Measurements from ENCODE around the gene ATP8A2. TPM values are rescaled to one million over a fixed set of nuclear protein-coding genes. Genes with fewer than 3 reads are reported as not detected.

Gene ATP8A2
- total and polyA plus RNA-seq, 2 of the 8 experiments (the other 6 are each of a cell fraction or from before 2014, with no cell fraction given): 2.4 to 8.3 TPM

DNA sequence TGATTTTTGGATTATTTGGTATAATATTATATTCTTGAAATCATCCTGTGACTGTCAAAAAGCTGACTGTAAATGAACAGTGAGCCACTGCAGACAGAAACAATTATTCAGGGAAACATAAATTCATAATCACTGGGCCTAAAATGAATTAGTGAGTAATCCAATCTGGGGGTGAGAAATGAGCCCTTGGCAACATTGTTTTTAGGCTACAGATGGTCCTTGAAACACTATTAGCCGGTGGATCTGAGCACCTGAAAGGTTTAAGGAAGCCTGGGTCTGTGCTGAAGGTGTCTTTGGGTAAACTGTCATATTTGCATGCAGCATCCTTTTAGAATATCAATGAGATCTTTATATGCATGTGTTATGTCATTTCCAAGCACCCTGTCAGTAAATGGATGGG lies 290.7 kb downstream of the ATP8A2 start:
- DNase-seq (ENCODE audit: low read depth in 1 of 2, low spot score in 2 of 2): no peak
- Histone ChIP-seq H3K4me3 (ENCODE audit: extremely low read depth in 1 of 4, insufficient read depth in 2 of 4, low read depth in 3 of 4, low read length in 4 of 4) (no peak overlapping the region), H4K20me1 (replicated peaks in 1 of 2; ENCODE audit: control insufficient read depth in 1 of 2, insufficient read depth in 2 of 2, low read length in 2 of 2) (peaks cover 0 to 2% of the 10 kb centered on the region in 2 experiments), H3K23ac (ENCODE audit: insufficient read length) (no peak overlapping the region), H3K4me1 (replicated peaks in 1 of 4; ENCODE audit: control insufficient read depth in 3 of 4, insufficient read depth in 4 of 4, low read length in 3 of 4) (peaks cover 0 to 5% (median 0%) of the 10 kb centered on the region in 4 experiments; a peak in 1 of 7 replicates), H3K9me3 (ENCODE audit: insufficient read depth in 2 of 2, low read depth in 1 of 2, low read length in 1 of 2) (no peaks in the 10 kb centered on the region), H3K4me2 (ENCODE audit: insufficient read depth in 1 of 2, low read depth in 2 of 2, low read length in 2 of 2) (no peak overlapping the region), H2BK20ac (ENCODE audit: low read length) (no peak overlapping the region), H2BK12ac (ENCODE audit: low read depth, low read length) (no peak overlapping the region), H4K91ac (replicated peaks; ENCODE audit: insufficient read length, low read length) (no peak overlapping the region), H3K79me1 (ENCODE audit: low read depth, low read length) (no peaks in the 10 kb centered on the region), H3K4ac (replicated peaks; ENCODE audit: insufficient read length, low read depth, low read length) (no peak overlapping the region), H3K18ac (ENCODE audit: extremely low read depth, low read length) (no peak overlapping the region), H3K36me3 (ENCODE audit: control insufficient read depth in 2 of 4, insufficient read depth in 4 of 4, low read length in 3 of 4) (no peaks in the 10 kb centered on the region), H2BK15ac (ENCODE audit: low read length) (no peak overlapping the region), H4K5ac (ENCODE audit: insufficient read length, low read depth, low read length) (no peak overlapping the region), H2BK5ac (ENCODE audit: low read depth, low read length) (no peak overlapping the region), H2BK120ac (replicated peaks; ENCODE audit: low read depth, low read length) (no peak overlapping the region), H3K14ac (ENCODE audit: insufficient read length) (no peak overlapping the region), H2AK5ac (ENCODE audit: low read depth, low read length) (no peak overlapping the region), H3K23me2 (ENCODE audit: low read depth, low read length) (no peaks in the 10 kb centered on the region), H3K9ac (replicated peaks in 1 of 4; ENCODE audit: extremely low read depth in 1 of 4, low read depth in 3 of 4, low read length in 3 of 4) (no peak overlapping the region), H2AFZ (ENCODE audit: low read length) (no peak overlapping the region), H3K79me2 (ENCODE audit: control insufficient read depth in 1 of 2, insufficient read depth in 2 of 2, low read length in 2 of 2) (no peaks in the 10 kb centered on the region), H3K27ac (ENCODE audit: low read depth, low read length) (no peak overlapping the region), H4K8ac (ENCODE audit: extremely low read depth, insufficient read depth, low read length) (no peak overlapping the region), H3K56ac (replicated peaks; ENCODE audit: insufficient read length, low read depth, low read length) (no peak overlapping the region), H3K27me3 (replicated peaks in 1 of 4; ENCODE audit: control insufficient read depth in 3 of 4, extremely low read depth in 1 of 4, insufficient read depth in 3 of 4, low read length in 3 of 4) (no peaks in the 10 kb centered on the region)
- CTCF ChIA-PET (ENCODE audit: partially characterized antibody): interaction anchor here (2.3 kb wide), 1 partner anchor 11 kb away, joined by 6 read pairs; no protein-coding TSS in a partner anchor
- FAIRE-seq: no peak
- WGBS, 2 experiments (ENCODE audit: extremely low coverage in 1 of 2, insufficient coverage in 1 of 2, insufficient read length in 1 of 2, insufficient replicate concordance in 2 of 2, low coverage in 1 of 2, low lambda C conversion rate in 2 of 2, missing lambda C conversion rate in 1 of 2): 90% methylated on average over 1 of the region's 1 CpG; no CpG with 5 or more reads in 1 of the 2 experiments
- POLR2A ChIA-PET (ENCODE audit: partially characterized antibody): no interaction called here
- TF ChIP-seq EZH2 (IDR thresholded peaks at IDR 0.05; ENCODE audit: low read depth, low read length, severe bottlenecking) (no peak), CEBPB (IDR thresholded peaks at IDR 0.05; ENCODE audit: low read depth, low read length) (no peak), KDM1A (IDR thresholded peaks at IDR 0.05; ENCODE audit: borderline replicate concordance, low read length) (no peak), SP2 (IDR thresholded peaks at IDR 0.05; ENCODE audit: low read length) (no peak), CTBP2 (IDR thresholded peaks at IDR 0.05; ENCODE audit: borderline replicate concordance, insufficient read depth, insufficient read length, low read length) (no peak), TBP (IDR thresholded peaks at IDR 0.05; ENCODE audit: low read depth, low read length) (no peak), SP1 (IDR thresholded peaks at IDR 0.05; ENCODE audit: low read depth, low read length) (no peak), RAD21 (IDR thresholded peaks at IDR 0.05 in 1 of 2, conservative IDR thresholded peaks at IDR 0.05 in 1 of 2; ENCODE audit: low read depth in 2 of 2, low read length in 2 of 2) (no peak), KDM5A (IDR thresholded peaks at IDR 0.05; ENCODE audit: low read length) (no peak), EGR1 (IDR thresholded peaks at IDR 0.05; ENCODE audit: borderline replicate concordance, low read depth, low read length) (no peak)
- TF ChIP-seq, protein P1, sequence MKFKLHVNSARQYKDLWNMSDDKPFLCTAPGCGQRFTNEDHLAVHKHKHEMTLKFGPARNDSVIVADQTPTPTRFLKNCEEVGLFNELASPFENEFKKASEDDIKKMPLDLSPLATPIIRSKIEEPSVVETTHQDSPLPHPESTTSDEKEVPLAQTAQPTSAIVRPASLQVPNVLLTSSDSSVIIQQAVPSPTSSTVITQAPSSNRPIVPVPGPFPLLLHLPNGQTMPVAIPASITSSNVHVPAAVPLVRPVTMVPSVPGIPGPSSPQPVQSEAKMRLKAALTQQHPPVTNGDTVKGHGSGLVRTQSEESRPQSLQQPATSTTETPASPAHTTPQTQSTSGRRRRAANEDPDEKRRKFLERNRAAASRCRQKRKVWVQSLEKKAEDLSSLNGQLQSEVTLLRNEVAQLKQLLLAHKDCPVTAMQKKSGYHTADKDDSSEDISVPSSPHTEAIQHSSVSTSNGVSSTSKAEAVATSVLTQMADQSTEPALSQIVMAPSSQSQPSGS (IDR thresholded peaks at IDR 0.05; ENCODE audit: low read length): no peak
- TF ChIP-seq, protein P2, sequence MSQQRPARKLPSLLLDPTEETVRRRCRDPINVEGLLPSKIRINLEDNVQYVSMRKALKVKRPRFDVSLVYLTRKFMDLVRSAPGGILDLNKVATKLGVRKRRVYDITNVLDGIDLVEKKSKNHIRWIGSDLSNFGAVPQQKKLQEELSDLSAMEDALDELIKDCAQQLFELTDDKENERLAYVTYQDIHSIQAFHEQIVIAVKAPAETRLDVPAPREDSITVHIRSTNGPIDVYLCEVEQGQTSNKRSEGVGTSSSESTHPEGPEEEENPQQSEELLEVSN (IDR thresholded peaks at IDR 0.05): no peak

Data from H1 (cell line).